HL-60/S4 treated with retinoic acid at 250 ng/mL for 4 days and 3 days (cell line): ENCODE measurements around the gene NISCH.

Source experiments
- in situ Hi-C: fragments of 300-500 bp; cut with MboI; formaldehyde crosslinking; loops from 2 replicates; pipeline ENCODE4 v1.7.0; 2022; ENCODE audit warnings: low sequenced_read_pairs

Gene NISCH

GRCh38 chr3:52536112-52536368 lies 80.6 kb downstream of the NISCH start:
- in situ Hi-C loops: no loop called here

GRCh38 chr3:52536369-52537164 lies 81.2 kb downstream of the NISCH start, which contains the start of gene UQCC5:
Gene UQCC5 (plus strand): TSS chr3:52536605. CDS start chr3:52536756, 151 bp downstream.
- in situ Hi-C loops: no loop called here

DNA sequence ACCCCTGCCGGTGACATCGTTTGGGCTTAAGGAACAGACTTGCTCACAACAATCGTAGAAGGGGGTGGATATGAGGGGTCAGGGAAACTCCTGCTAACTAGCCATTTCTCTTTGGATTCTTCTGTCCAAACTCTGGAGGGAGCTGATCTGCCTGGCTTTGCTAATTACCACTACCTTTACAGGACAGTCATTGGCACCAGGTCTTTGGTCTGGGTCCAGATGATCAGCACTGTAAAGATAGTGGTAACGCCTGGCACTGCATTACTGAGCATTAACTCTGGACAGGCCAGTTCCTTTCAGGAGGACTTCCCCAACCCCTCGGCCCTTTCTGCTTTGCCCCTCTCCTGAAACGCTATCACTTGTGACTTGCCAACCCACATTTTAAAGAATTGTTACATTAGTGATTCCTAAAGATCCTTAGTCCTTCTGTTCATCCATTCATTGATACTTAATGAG lies 81.8 kb downstream of the NISCH start:
- in situ Hi-C loops: no loop called here

DNA sequence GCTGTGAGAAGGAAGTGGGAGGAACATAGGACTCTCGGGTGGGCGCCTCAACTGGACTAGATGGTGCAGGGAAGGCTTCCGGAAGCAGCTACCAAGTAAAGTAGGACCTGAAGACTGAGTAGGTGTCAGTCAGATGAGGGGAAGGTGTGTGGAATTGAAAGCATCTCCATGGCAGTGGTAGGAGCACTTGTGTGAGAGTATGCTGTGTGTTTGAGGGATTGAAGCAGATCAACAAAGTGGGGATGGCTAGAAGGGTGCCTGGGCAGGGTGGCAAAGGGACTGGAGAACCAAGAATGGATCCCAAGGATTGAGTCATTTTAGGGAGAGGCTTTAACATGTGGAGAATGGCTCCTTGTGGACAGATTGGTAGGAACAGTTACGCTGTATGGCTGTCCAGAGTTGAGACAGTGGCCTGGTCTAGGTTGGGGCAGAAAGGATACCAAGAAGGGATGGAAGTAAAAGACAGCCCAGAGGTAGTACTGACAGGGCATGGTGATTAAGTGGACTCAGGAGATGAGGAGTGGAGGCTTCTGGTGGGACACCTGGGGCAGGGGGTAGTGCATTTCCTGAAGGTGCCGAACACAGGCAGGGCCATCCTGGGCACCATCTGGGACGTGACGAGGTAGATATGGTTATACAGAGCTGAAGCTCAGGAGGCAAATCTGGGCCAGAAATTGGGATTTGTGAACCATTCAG lies 82.5 kb downstream of the NISCH start:
- in situ Hi-C loops: no loop called here

DNA sequence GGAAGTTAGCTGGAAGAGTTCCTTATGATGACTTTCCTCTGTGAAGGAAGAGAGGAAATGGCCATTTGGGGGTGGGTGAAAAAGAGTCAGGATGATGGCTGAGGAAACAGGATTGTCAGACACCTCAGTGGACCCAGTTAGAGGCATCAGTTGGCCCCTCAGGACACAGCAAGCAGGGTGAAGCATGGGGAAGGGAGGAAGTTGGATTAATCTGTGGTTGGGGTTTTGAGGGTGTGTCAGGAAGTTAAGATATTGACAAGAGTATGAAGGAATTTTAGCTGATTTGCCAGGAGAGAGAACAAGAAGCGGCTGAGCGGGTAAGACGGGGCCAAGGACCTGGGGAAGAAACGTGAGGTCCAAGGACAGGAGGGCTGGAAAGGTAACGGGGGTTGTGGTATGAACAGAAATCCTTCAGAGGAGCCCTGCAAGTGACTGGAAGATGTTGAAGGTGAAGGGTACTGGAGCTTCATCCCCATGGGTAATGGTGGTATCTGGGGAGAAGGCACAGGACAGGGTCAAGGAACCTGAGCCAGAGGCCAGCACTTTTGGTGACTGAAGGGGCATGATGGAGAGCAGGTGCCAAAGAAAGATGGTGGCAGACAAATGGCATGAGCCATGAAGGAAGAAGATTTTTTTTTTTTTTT lies 83.7 kb downstream of the NISCH start:
- in situ Hi-C loops: no loop called here

DNA sequence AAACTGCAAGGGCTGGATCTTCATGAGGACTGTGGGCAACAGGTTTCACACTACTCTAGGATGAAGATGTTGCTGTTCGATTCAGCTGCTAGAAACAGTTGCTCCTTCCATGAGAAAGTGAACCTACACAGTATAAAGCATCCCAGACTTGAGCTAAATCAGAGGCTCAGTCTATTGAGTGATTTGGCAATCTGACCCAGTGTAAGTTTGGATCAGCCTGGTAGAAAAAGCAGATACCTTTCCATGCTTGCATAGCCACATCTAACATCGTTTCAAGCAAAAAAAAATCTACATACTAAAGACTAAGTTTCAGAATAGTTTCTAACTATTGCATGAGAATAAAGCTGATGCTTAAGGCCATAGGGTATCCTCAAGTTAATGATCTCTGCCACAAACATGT lies 85.6 kb downstream of the NISCH start:
- in situ Hi-C loops: no loop called here
